Uterus (tissue), 2 donors: ENCODE data around the gene FLYWCH2.

Experiments used
- CTCF ChIP-seq, 4 experiments: fragments of 200-600 bp in 2 of 4; fragments of 450-650 bp in 2 of 4; sonication (generic) in 2 of 4; IDR thresholded peaks; one replicate each; pipeline ENCODE4 v1.5.1; 2016 to 2019; ENCODE audit warnings: antibody characterized with exemption in 4 of 4, mild to moderate bottlenecking in 2 of 4, moderate library complexity in 1 of 4
- POLR2A ChIP-seq, 2 donors: fragments of 450-650 bp; IDR thresholded peaks; one replicate each; pipeline ENCODE4 v1.6.1; 2016; ENCODE audit warnings: antibody characterized with exemption in 2 of 2, mild to moderate bottlenecking in 1 of 2, moderate library complexity in 1 of 2

- TF ChIP-seq CTCF (IDR thresholded peaks at IDR 0.05) (no peak), POLR2A (IDR thresholded peaks at IDR 0.05) (no peak)
Measured at GRCh38 chr16:2894231-2894630, 11.2 kb downstream of the FLYWCH2 start.
